GM19351 (cell line): Measurements from ENCODE around the gene DPP3.
"Not testable (repeated sequence)": the region's sequence is repeated elsewhere in the genome, so short reads cannot be mapped to it uniquely, and the experiment has no call there.

Experiments
- ATAC-seq: cut with Tn5 transposase; IDR thresholded peaks from one replicate; pipeline ENCODE4 v1.9.1; 2021; ENCODE audit warnings: mild to moderate bottlenecking, moderate library complexity; ENCODE audit not compliant: unreplicated experiment

Gene DPP3, protein sequence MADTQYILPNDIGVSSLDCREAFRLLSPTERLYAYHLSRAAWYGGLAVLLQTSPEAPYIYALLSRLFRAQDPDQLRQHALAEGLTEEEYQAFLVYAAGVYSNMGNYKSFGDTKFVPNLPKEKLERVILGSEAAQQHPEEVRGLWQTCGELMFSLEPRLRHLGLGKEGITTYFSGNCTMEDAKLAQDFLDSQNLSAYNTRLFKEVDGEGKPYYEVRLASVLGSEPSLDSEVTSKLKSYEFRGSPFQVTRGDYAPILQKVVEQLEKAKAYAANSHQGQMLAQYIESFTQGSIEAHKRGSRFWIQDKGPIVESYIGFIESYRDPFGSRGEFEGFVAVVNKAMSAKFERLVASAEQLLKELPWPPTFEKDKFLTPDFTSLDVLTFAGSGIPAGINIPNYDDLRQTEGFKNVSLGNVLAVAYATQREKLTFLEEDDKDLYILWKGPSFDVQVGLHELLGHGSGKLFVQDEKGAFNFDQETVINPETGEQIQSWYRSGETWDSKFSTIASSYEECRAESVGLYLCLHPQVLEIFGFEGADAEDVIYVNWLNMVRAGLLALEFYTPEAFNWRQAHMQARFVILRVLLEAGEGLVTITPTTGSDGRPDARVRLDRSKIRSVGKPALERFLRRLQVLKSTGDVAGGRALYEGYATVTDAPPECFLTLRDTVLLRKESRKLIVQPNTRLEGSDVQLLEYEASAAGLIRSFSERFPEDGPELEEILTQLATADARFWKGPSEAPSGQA

GRCh38 chr11:66480117-66480938 lies at the start of gene DPP3:
Gene DPP3, plus strand, starts transcription at chr11:66480434. Its CDS starts 1,767 bp downstream, at chr11:66482201.
- peak; percentile 93 for ATAC-seq

DNA sequence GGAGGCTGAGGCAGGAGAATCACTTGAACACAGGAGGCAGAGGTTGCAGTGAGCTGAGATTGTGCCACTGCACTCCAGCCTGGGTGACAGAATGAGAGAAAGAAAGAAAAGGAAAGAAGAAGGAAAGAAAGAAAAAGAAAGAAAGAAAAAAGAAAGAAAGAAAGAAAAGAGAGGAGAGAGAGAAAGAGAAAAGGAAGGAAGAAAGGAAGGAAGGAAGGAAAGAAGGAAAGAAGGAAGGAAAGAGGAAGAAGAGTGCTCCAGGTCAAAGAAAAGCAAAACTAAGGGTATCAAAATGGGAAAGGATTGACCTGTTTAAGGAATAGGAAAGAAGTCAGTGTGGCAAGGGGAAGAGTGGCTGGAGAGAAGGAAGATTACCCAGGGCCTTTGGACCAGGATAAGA lies 48.9 kb upstream of the DPP3 start:
- ATAC-seq, result not testable (repeated sequence)

GRCh38 chr11:66431871-66432329 lies 48.3 kb upstream of the DPP3 start:
- ATAC-seq, result not testable (repeated sequence)

- ATAC-seq, result no peak
These were observed 47.6 kb upstream of the DPP3 start for GRCh38 chr11:66432597-66432996.

- no peak for ATAC-seq
These were observed 42.2 kb upstream of the DPP3 start for GRCh38 chr11:66437979-66438503.

DNA sequence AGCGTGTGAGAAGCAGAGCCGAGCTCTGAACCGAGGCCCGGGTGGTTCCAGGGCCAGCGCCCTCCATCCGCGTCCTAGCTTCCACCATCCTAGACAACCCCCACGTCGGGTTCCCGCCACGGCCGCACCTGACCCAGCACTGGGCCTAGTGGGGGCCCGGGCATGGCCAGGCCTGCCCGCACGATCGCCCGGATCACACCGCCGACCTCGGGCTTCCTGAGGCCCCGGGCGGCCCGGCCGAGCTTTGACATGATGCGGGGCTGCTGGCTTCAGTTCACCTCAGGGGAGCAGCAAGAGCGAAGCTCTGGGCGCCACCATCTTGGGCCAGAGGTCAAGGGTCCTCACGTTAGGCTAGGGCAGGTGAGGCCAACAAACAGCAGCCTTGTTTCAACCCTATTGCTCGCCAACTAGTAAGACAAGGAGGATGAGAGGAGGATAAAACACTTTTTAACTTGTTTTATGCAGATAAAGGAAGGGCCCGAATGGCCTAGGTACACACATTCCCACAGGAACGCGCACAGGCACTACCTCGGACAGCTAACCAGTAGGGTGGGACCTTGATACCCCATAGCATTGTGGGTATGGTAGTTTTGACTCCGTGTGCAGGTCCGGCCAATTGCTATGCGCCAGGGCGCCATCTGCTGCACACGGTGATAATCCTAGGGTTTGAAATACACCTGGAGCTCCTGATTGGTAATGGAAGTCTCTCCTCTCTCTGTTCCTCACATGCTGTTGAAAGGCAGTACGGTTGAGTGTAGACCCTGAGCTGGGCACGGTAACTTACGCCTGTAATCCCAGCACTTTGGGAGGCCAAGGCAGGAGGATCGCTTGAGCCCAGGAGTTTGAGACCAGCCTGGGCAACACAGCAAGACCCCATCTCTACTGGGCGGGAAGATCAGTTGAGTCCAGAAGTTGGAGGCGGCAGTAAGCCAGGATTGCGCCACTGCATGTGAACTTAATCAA lies 41.4 kb upstream of the DPP3 start, which contains the start of gene MRPL11:
Gene MRPL11 (minus strand): TSS at position 345 of the 963 bp plus-strand sequence. CDS start 94 bp downstream, at position 251.
- peak; percentile 93 for ATAC-seq

- not testable (repeated sequence) for ATAC-seq
These were observed 39.9 kb upstream of the DPP3 start for GRCh38 chr11:66440101-66440939.

DNA sequence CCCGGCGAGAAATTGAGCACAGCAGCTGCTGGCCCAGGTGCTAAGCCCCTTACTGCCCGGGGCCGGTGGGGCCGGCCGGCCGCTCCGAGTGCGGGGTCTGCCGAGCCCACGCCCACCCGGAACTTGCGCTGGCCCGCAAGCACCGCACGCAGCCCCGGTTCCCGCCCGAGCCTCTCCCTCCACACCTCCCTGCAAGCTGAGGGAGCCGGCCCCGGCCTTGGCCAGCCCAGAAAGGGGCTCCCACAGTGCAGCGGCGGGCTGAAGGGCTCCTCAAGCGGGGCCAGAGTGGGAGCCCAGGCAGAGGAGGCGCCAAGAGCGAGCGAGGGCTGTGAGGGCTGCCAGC lies 39.3 kb upstream of the DPP3 start:
- not testable (repeated sequence) for ATAC-seq

GRCh38 chr11:66443602-66444001 lies 36.6 kb upstream of the DPP3 start:
- no peak for ATAC-seq

GRCh38 chr11:66447012-66447411 lies 33.2 kb upstream of the DPP3 start:
- no peak for ATAC-seq

DNA sequence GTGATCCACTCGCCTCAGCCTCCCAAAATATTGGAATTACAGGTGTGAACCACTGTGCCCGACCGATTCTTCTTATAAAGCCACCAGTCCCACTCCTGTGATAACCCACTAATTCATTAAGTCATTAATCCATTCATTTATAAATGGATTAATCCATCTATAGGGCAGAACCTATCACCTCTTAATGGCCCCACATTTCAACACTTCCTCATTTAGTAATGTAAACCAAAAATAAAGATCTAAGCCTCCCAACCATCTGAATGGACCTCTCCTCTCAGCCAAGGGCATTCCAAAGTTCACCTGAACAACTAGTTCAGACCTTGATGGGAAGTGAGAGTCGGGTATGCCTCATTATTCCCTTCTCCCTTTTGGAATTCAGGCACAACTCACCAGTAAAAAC lies 31.7 kb upstream of the DPP3 start:
- no peak for ATAC-seq

DNA sequence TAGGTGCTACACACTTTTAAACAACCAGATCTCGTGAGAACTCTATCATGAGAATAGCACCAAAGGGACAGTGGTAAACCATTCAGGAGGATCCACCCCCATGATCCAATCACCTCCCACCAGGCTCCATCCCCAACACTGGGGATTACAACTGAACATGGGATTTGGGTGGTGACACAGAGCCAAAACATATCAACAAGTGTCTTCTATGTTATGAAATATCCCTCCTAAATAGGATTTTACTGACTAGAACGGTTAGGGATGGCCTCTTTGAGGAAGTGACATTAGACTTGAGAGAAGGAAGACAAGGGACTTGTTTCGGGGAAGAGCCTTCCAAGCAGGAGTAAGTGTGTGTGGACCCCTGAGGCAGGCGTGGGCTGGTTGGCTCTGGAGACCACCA lies 29.7 kb upstream of the DPP3 start:
- ATAC-seq, result no peak

DNA sequence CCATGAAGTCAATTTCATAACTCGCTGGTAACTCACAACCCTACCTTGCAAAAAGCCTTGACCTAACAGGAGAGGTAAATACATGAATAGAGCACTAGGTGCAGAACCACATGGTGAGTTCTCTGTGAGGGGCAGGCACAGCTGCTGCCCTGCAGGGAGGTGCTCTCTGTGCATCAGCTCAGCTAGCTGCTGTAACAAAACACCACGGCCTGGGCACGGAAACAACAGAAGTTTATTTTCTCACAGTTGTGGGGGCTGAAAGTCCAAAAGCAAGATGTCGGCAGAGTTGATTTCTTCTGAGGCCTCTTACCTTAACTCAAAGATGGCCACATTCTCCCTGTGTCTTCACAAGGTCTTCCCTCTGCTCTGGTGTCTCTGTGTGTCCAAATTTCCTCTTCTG lies 28.6 kb upstream of the DPP3 start:
- ATAC-seq, result no peak

DNA sequence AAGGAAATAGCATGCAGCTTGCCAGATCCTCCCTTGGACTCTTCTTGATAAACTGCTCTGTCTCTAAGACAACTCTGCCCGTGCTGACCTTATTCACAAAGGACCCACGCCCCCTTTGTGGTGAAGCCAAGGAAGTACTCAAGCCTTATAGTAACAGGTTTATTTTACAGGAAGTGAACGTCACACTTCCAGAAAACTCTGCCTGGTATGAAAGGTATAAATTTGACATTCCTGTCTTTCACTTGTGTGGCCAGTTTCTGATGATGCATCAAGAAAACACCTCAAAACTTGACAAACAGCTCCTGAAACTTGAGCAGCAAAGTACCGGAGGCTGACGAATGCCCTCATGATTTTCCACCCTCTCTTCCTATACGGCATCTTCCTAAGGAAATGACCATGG lies 26.0 kb upstream of the DPP3 start:
- ATAC-seq, result no peak

DNA sequence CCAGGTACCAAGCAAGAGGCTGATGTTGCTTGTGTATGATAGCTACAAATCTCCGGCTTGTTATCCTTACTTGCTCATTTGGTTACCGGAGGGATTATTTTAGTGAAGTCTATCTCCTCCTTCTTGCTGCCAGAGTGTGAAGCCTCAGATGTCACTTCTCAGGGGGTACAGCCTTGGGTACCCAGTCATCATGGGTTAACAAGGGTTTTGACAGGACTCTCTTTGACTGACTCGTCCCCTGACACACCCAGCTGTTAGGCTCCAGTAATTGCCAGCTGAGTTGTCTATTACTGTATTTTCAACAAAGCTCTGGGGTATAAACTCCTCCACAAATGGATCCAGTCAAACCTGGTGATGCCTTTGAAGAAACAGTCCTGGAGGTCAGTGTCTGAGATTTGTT lies 25.4 kb upstream of the DPP3 start:
- ATAC-seq, result no peak

DNA sequence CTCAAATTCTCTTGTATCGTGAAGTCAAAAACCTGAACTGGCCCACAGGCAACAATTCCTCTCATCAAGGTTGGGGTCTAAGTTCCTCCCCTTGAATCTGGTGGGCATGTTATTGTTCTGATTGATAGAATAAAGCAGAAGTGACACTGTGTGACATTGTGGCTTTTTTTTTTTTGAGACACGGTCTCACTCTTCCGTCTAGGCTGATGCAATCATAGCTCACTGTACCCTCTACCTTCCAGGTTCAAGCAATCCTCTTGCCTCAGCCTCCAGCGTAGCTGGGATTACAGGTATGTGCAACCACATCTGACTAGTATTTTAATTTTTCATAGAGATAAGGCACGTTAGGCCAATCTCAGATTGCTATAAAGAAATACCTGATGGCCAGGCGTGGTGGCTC lies 22.4 kb upstream of the DPP3 start:
- no peak for ATAC-seq

- no peak for ATAC-seq
These were observed 21.0 kb upstream of the DPP3 start for GRCh38 chr11:66459138-66459778.

DNA sequence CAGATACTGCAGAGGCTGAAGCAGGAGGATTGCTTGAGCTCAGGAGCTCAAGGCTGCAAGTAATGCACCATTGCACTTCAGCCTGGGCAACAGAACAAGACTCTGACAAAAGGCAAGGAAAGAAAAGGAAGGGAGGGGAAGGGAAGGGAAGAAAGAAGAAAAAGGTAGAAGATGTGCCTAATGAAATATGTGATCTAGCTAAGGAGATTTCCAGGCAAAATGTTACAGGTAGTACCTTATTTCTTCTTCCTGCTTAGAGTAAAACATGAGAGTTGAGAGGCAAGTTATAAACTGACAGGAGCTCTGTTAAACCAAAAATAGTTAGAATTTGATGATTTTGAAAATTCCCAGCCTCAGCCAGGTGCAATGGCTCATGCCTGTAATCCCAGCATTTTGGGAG lies 18.2 kb upstream of the DPP3 start:
- ATAC-seq, result no peak
